WERI-Rb-1 (cell line): Measurements from ENCODE around the gene LRP1B.

Experiments
- DNase-seq: peaks from one replicate; pipeline ENCODE4 v3.0.0-alpha.2; 2020
- H3K27ac ChIP-seq: fragments of 250-450 bp; sonication (Bioruptor Pico); 2 replicates; pipeline ENCODE4 v1.5.1; 2020; ENCODE audit warnings: mild to moderate bottlenecking, moderate library complexity
- H3K27me3 ChIP-seq: fragments of 250-450 bp; sonication (Bioruptor Pico); 2 replicates; pipeline ENCODE4 v1.5.1; 2021; ENCODE audit warnings: mild to moderate bottlenecking, low read depth, moderate library complexity; ENCODE audit not compliant: insufficient read depth, severe bottlenecking
- H3K36me3 ChIP-seq: fragments of 250-450 bp; sonication (Bioruptor Pico); 2 replicates; pipeline ENCODE4 v1.5.1; 2020; ENCODE audit warnings: mild to moderate bottlenecking, moderate library complexity
- H3K4me3 ChIP-seq: 2 replicates; pipeline ENCODE4 v1.5.1; 2011; ENCODE audit warnings: low read depth, mild to moderate bottlenecking, control low read depth, low read length
- H3K9me3 ChIP-seq: fragments of 250-450 bp; sonication (Bioruptor Pico); 2 replicates; pipeline ENCODE4 v1.5.1; 2021; ENCODE audit warnings: mild to moderate bottlenecking, moderate library complexity; ENCODE audit not compliant: severe bottlenecking
- TF ChIP-seq, protein P1 (sequence below): IDR thresholded peaks from 2 replicates; pipeline ENCODE4 v1.5.1; 2011; ENCODE audit warnings: low read depth, mild to moderate bottlenecking, control low read depth, inconsistent platforms, low read length

The LRP1B gene

DNA sequence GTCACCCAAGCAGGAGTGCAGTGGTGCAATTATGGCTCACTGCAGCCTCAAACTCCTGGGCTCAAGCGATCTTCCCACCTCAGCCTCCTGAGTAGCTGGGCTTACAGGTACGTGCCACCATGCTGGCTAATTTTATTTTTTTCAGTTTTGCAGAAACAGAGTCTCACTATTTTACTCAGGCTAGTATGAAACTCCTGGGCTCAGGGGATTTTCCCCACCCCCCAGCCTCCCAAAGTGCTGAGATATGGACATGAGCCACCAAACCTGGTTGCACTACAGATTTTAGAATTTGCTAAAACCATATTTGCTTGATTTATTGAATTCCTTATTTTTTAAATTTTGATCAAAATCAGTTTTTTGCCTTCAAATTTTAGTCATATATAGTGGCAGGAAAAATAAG, 1553.4 kb downstream of the LRP1B start:
- no peak for DNase-seq
- H3K27ac ChIP-seq = no peak overlapping the region
- no peaks in the 10 kb centered on the region for H3K27me3 ChIP-seq
- no peak overlapping the region for H3K4me3 ChIP-seq
- TF ChIP-seq, protein P1, sequence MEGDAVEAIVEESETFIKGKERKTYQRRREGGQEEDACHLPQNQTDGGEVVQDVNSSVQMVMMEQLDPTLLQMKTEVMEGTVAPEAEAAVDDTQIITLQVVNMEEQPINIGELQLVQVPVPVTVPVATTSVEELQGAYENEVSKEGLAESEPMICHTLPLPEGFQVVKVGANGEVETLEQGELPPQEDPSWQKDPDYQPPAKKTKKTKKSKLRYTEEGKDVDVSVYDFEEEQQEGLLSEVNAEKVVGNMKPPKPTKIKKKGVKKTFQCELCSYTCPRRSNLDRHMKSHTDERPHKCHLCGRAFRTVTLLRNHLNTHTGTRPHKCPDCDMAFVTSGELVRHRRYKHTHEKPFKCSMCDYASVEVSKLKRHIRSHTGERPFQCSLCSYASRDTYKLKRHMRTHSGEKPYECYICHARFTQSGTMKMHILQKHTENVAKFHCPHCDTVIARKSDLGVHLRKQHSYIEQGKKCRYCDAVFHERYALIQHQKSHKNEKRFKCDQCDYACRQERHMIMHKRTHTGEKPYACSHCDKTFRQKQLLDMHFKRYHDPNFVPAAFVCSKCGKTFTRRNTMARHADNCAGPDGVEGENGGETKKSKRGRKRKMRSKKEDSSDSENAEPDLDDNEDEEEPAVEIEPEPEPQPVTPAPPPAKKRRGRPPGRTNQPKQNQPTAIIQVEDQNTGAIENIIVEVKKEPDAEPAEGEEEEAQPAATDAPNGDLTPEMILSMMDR = no peak
- H3K36me3 ChIP-seq = no peaks in the 10 kb centered on the region
- no peaks in the 10 kb centered on the region for H3K9me3 ChIP-seq

DNA sequence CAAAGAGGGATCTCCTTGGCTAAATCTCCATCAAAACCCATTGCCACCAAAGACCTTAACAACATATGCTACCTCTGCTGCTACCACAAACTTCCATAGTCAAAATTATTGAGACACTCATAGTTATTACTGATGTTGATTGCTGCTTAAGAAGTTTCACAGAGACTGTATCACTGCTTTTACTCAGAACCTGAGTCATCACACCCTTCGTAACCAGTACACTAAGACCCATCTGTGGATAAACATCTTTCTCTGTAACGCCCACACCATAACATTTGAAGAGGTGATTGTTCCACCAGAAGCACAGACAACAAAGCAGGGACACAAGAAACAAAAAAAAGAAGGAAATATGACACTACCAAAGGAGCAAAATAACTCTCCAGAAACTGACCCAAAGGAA, 1563.1 kb downstream of the LRP1B start:
- Histone ChIP-seq H3K36me3 (no peaks in the 10 kb centered on the region), H3K27ac (no peak overlapping the region), H3K9me3 (no peaks in the 10 kb centered on the region), H3K4me3 (no peak overlapping the region), H3K27me3 (no peaks in the 10 kb centered on the region)
- TF ChIP-seq, protein P1 = no peak
- no peak for DNase-seq

DNA sequence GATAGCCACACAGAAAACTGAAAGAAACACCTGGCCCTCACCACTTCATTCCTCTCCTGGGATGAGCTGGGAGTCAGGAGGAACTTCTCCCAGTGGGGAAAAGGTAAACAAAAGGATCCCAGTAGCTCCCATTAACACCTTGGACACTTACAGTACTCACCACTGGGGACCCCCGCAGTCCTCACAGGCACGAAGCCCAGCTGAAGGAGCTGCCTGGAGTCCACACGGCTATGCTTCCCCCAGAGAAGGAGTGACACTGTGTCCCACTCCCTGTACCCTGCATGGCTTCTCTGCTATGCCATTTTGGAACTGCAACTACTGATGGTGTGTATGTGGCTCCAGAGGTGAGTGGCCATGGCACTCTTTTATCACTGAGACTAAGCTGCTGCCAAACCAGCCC, 1565.1 kb downstream of the LRP1B start:
- TF ChIP-seq, protein P1 = no peak
- Histone ChIP-seq H3K4me3 (no peak overlapping the region), H3K27me3 (no peaks in the 10 kb centered on the region)

DNA sequence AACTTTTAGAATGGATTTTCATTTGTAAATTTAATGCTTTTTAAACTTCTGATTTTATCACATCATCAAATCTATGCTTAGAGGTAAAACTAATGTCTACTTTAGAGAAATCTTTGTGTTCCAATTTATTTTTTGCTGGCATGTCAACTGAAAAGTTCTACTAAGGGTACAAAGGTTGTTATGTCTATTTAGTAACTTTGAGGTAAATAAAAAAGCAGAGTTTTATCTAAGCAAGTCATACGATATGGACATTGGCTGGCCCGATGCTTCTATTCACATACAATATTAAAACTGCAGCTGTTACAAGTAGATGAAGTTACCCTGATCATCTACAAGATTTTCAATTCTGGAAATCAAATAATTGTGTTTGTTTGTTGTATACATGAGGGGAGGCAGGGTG, 1575.1 kb downstream of the LRP1B start:
- Histone ChIP-seq H3K9me3 (no peaks in the 10 kb centered on the region), H3K4me3 (no peak overlapping the region), H3K36me3 (no peaks in the 10 kb centered on the region), H3K27ac (no peak overlapping the region), H3K27me3 (no peaks in the 10 kb centered on the region)
- TF ChIP-seq, protein P1 = no peak
- DNase-seq = no peak

More for the DNA sequence above, 1565.1 kb downstream of the LRP1B start:
- Histone ChIP-seq H3K27ac (no peak overlapping the region), H3K36me3 (no peaks in the 10 kb centered on the region), H3K9me3 (no peaks in the 10 kb centered on the region)
- no peak for DNase-seq

DNA sequence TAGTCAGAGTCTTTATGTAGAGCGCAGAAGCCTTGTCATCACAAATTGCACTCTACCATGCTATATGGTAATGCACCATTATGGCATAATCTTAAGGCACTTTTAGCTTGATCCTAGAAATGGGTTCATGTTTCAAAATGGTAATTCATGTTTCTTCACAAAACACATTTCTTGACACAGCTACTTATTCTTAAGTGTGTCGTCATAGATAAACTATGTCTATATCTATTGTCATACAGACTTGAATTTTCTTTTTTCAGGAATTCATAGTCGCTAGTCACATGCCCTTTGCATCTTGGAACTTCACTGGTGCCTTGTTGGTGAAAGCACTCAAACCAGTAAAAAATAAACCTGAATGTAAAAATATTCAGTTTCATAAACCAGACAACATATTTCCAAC, 1578.2 kb downstream of the LRP1B start:
- TF ChIP-seq, protein P1 = no peak
- Histone ChIP-seq H3K27ac (no peak overlapping the region), H3K27me3 (no peaks in the 10 kb centered on the region), H3K36me3 (no peaks in the 10 kb centered on the region), H3K9me3 (no peaks in the 10 kb centered on the region), H3K4me3 (no peak overlapping the region)
- DNase-seq = no peak

DNA sequence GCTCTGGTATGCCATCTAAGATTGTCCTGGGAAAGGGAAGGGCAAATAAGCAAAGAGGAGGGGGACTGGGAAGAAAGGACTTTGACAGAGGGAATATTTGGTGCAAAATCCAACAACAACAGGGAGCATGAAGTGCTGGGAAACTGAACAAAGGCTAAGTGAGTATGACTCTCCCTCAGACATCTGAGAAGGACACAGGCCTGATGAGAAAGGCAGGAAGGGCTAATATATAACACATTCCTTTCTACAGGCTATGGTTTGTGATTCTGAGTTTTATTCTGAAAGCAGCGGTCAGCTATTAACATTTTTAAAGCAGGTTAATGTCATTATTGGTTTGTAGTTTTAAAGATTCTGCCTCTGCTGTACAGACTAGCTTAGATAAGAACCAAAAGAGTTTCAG, 1579.5 kb downstream of the LRP1B start:
- Histone ChIP-seq H3K36me3 (no peaks in the 10 kb centered on the region), H3K27me3 (no peaks in the 10 kb centered on the region), H3K9me3 (no peaks in the 10 kb centered on the region), H3K4me3 (no peak overlapping the region), H3K27ac (no peak overlapping the region)
- no peak for DNase-seq
- TF ChIP-seq, protein P1 = no peak
